ENCODE data around the gene ARHGAP26. TPM values are rescaled to one million over a fixed set of nuclear protein-coding genes. Genes with fewer than 3 reads are reported as not detected.
A peak's percentile ranks its signal among the peaks of the same experiment; 100 is the strongest.

ARHGAP26 gene
- total RNA-seq, 1 experiment from 2014 or later, result 5.9 TPM

- Histone ChIP-seq H3K27me3 (ENCODE audit: control insufficient read depth, insufficient read depth, low read length) (no peaks in the 10 kb centered on the region), H3K36me3 (replicated peaks; ENCODE audit: control insufficient read depth, insufficient read depth, low read length) (no peaks in the 10 kb centered on the region), H3K4me3 (ENCODE audit: insufficient read depth, low read depth, low read length) (no peak overlapping the region)
- DNase-seq, result no peak
These were observed 396.7 kb downstream of the ARHGAP26 start for GRCh38 chr5:143166661-143167420.

DNA sequence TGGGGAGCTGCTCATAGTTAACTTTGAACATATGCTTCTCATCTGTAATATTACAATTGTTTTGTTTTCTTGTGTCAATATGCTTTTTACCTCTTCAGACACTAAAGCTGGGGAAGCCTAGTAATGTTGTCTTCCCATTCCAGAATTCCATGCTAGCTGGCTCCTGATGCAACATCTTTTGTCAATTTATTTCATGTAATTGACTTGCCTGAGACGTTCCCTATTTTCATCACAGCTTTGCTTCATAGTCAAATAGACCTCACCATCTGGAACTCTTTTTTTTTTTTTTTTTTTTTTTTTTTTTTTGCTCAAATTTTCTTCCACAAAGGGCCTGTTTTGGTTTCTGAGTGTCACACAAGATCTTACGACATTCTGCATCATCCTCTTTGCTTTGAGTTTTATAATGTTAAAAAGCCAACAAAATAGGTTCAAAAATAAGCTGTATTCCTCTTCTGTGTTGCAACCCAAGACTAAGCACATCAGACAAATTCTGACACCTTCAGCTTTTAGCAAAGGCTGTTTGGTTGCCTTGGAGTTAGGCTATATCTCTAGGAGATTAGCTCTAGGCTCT lies 398.1 kb downstream of the ARHGAP26 start:
- H3K4me3 ChIP-seq (ENCODE audit: insufficient read depth, low read depth, low read length), result no peak overlapping the region
- DNase-seq, result no peak

GRCh38 chr5:143168921-143169810 lies 399.0 kb downstream of the ARHGAP26 start:
- Histone ChIP-seq H3K27me3 (ENCODE audit: control insufficient read depth, insufficient read depth, low read length) (no peaks in the 10 kb centered on the region), H3K36me3 (replicated peaks; ENCODE audit: control insufficient read depth, insufficient read depth, low read length) (no peaks in the 10 kb centered on the region), H3K4me3 (ENCODE audit: insufficient read depth, low read depth, low read length) (no peak overlapping the region)
- DNase-seq, result no peak

More for the DNA sequence above, 398.1 kb downstream of the ARHGAP26 start:
- Histone ChIP-seq H3K27me3 (ENCODE audit: control insufficient read depth, insufficient read depth, low read length) (no peaks in the 10 kb centered on the region), H3K36me3 (replicated peaks; ENCODE audit: control insufficient read depth, insufficient read depth, low read length) (no peaks in the 10 kb centered on the region)

DNA sequence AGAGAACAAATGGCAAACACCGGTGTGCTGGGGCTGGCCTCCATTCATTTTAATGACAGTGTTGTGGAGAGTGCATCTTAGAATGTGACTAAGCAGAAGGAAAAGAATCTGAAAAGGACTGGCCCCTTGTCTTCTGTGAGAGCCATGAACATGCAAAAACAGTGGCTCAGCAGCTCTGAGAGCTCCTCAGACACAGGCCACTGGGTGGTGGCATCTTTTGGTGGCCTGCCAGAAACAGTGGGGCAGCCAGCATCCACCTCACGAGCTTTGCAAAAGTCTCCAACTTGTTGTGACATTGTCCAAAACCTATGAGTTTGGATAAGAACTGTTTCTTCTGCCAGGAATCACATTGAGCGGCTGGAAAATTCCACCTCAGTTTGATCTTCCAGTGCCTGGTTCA lies 399.9 kb downstream of the ARHGAP26 start:
- H3K4me3 ChIP-seq (ENCODE audit: insufficient read depth, low read depth, low read length), result no peak overlapping the region
- H3K36me3 ChIP-seq (replicated peaks; ENCODE audit: control insufficient read depth, insufficient read depth, low read length), result no peaks in the 10 kb centered on the region
- no peaks in the 10 kb centered on the region for H3K27me3 ChIP-seq (ENCODE audit: control insufficient read depth, insufficient read depth, low read length)
- DNase-seq, result no peak

GRCh38 chr5:143170977-143171376 lies 400.8 kb downstream of the ARHGAP26 start:
- DNase-seq, result no peak
- Histone ChIP-seq H3K4me3 (ENCODE audit: insufficient read depth, low read depth, low read length) (no peak overlapping the region), H3K27me3 (ENCODE audit: control insufficient read depth, insufficient read depth, low read length) (no peaks in the 10 kb centered on the region), H3K36me3 (replicated peaks; ENCODE audit: control insufficient read depth, insufficient read depth, low read length) (no peaks in the 10 kb centered on the region)

DNA sequence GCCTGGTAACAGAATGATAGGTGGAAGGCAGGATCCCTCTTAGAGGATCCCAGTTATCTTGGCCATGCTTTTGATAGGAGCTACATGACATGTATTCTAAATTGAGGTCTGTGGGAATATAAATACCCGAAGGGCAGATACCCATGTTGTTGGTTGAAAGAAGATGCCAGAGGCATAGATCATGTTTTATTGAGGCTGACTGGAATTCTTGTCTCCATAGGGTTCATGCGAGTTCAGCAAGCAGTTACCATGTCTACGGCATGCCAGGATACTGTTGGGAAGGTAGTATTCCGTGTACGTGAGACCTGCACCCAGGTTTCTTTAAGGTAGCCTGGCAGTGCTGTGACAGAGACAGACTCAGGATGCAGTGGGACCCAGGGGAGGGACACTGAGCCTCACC lies 402.6 kb downstream of the ARHGAP26 start:
- H3K36me3 ChIP-seq (replicated peaks; ENCODE audit: control insufficient read depth, insufficient read depth, low read length), result no peaks in the 10 kb centered on the region
- no peaks in the 10 kb centered on the region for H3K27me3 ChIP-seq (ENCODE audit: control insufficient read depth, insufficient read depth, low read length)
- DNase-seq, result no peak
- H3K4me3 ChIP-seq (ENCODE audit: insufficient read depth, low read depth, low read length), result no peak overlapping the region

DNA sequence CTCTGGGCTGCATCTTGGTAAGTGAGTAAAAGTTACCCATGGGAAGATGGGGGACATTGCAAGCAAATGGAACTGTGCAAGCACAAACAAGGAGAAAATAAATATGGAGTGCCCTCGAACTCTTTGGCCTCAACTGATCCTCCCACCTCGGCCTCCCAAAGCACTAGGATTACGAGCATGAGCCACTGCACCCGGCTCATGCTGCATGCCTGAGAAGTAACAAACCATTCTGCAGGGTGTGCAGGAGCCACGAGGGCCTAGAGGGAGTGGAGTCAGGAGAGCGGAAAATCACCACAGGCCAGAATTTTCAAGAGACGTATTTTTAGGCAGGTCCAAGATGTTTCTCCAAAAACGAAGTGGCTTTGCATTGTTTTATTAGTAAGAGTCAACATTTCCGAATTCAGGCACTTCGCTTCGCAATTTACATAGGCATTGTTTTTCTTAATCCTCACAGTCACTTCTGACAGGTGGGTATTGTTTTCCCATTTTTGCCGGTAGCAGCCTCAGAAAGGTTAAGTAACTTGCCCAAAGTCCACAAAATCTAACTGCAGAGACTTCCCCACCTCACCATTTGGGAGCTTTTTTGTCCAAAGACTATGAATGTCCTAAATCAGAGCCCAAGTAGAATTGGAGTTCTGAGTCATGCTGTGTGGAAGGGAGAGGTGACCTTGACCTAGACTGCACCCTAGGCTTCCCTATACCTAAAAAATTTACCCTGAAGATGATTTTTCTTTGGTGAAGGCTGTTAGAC lies 403.1 kb downstream of the ARHGAP26 start:
- DNase-seq, result peak; percentile 13
- Histone ChIP-seq H3K27me3 (ENCODE audit: control insufficient read depth, insufficient read depth, low read length) (no peaks in the 10 kb centered on the region), H3K36me3 (replicated peaks; ENCODE audit: control insufficient read depth, insufficient read depth, low read length) (no peaks in the 10 kb centered on the region), H3K4me3 (ENCODE audit: insufficient read depth, low read depth, low read length) (no peak overlapping the region)

GRCh38 chr5:143174714-143175398 lies 404.7 kb downstream of the ARHGAP26 start:
- no peak overlapping the region for H3K4me3 ChIP-seq (ENCODE audit: insufficient read depth, low read depth, low read length)
- no peaks in the 10 kb centered on the region for H3K27me3 ChIP-seq (ENCODE audit: control insufficient read depth, insufficient read depth, low read length)
- DNase-seq, result no peak

GRCh38 chr5:143176048-143176447 lies 405.9 kb downstream of the ARHGAP26 start:
- no peak overlapping the region for H3K4me3 ChIP-seq (ENCODE audit: insufficient read depth, low read depth, low read length)
- H3K36me3 ChIP-seq (replicated peaks; ENCODE audit: control insufficient read depth, insufficient read depth, low read length), result no peaks in the 10 kb centered on the region
- H3K27me3 ChIP-seq (ENCODE audit: control insufficient read depth, insufficient read depth, low read length), result no peaks in the 10 kb centered on the region
- DNase-seq, result no peak

More at GRCh38 chr5:143174714-143175398, 404.7 kb downstream of the ARHGAP26 start:
- H3K36me3 ChIP-seq (replicated peaks; ENCODE audit: control insufficient read depth, insufficient read depth, low read length), result no peaks in the 10 kb centered on the region

- H3K4me3 ChIP-seq (ENCODE audit: insufficient read depth, low read depth, low read length), result no peak overlapping the region
- no peaks in the 10 kb centered on the region for H3K27me3 ChIP-seq (ENCODE audit: control insufficient read depth, insufficient read depth, low read length)
- no peak for DNase-seq
- H3K36me3 ChIP-seq (replicated peaks; ENCODE audit: control insufficient read depth, insufficient read depth, low read length), result no peaks in the 10 kb centered on the region
These were observed 407.2 kb downstream of the ARHGAP26 start for GRCh38 chr5:143177263-143177983.

GRCh38 chr5:143179126-143179740 lies 409.1 kb downstream of the ARHGAP26 start:
- no peak for DNase-seq
- Histone ChIP-seq H3K36me3 (replicated peaks; ENCODE audit: control insufficient read depth, insufficient read depth, low read length) (no peaks in the 10 kb centered on the region), H3K27me3 (ENCODE audit: control insufficient read depth, insufficient read depth, low read length) (no peaks in the 10 kb centered on the region), H3K4me3 (ENCODE audit: insufficient read depth, low read depth, low read length) (no peak overlapping the region)

- Histone ChIP-seq H3K4me3 (ENCODE audit: insufficient read depth, low read depth, low read length) (no peak overlapping the region), H3K36me3 (replicated peaks; ENCODE audit: control insufficient read depth, insufficient read depth, low read length) (no peaks in the 10 kb centered on the region), H3K27me3 (ENCODE audit: control insufficient read depth, insufficient read depth, low read length) (no peaks in the 10 kb centered on the region)
- DNase-seq, result no peak
These were observed 410.6 kb downstream of the ARHGAP26 start for GRCh38 chr5:143180751-143181150.

DNA sequence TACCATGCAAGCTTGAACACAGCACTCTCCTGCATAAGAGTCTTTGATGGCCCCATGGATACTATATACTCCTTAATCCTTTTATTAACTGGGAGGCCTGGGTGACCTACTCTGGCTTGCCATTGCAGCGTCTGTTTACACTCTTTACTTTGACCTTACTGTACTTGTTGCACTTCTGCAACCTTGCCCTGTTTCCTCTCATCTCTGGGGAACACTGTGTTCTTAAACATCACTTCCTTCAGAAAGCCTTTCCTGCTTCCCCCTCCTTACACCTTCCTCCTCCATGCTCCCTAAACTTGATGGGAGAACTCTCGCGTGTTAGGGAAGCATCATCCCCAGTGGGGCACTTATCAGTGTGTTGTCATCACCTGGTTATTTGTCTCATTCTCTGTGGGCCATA lies 411.0 kb downstream of the ARHGAP26 start:
- no peaks in the 10 kb centered on the region for H3K36me3 ChIP-seq (replicated peaks; ENCODE audit: control insufficient read depth, insufficient read depth, low read length)
- DNase-seq, result no peak
- H3K4me3 ChIP-seq (ENCODE audit: insufficient read depth, low read depth, low read length), result no peak overlapping the region
- H3K27me3 ChIP-seq (ENCODE audit: control insufficient read depth, insufficient read depth, low read length), result no peaks in the 10 kb centered on the region

All from H7 (cell line).